Stimulated activated CD4-positive, alpha-beta T cell treated with anti-CD3 and anti-CD28 coated beads, Interleukin-1b, Interleukin-23, amount 100 ng/mL, for 4 hours (primary cell): ENCODE results near the gene PACS1.
"Not testable (repeated sequence)": the region's sequence is repeated elsewhere in the genome, so short reads cannot be mapped to it uniquely, and the experiment has no call there.

Experiments
- DNase-seq, 2 donors: peaks; one replicate each; pipeline ENCODE4 v3.0.0-alpha.2; 2020; ENCODE audit warnings: low read depth in 2 of 2

The PACS1 gene

DNA sequence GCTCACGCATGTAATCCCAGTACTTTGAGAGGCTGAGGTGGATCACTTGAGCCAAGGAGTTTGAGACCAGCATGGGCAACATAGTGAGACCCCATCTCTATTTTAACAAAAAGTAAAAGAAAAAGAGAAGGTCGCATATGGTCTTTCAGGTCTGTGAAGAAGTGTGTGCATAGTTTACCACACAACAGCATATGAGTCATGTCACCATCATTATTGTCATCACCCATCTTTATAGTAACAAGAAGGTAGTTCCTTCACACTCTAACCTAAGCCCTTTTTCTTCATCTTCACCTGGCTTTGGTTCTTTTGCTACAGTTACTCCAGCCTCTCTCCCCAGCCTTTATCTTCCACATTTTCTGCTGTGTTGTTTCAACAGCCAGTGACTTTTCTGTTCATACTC, 39.2 kb downstream of the PACS1 start:
- no peak for DNase-seq

- no peak for DNase-seq
Observed at GRCh38 chr11:66111158-66111557, 41.1 kb downstream of the PACS1 start.

DNA sequence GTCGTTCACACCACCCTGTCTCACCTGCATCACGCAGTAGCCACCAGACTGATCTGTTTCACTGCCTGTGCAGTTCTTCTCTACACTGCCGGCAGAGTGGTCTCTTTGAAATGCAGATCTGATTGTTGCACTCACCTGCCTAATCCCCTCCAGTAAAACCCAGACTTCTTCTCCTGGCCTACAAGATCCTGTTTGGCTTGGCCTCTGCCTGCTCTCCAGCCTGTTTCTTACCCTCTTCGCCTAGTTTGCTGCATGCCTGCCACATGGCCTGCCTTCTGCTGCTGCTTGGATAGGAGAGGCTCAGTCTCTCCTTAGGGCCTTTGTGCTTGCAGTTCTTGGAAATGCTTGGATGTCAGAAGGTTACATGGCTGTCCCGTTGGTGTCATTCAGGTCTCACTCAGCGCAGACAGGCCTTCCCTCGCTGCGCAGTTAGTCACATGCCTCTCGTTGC, 42.0 kb downstream of the PACS1 start:
- DNase-seq = no peak

DNA sequence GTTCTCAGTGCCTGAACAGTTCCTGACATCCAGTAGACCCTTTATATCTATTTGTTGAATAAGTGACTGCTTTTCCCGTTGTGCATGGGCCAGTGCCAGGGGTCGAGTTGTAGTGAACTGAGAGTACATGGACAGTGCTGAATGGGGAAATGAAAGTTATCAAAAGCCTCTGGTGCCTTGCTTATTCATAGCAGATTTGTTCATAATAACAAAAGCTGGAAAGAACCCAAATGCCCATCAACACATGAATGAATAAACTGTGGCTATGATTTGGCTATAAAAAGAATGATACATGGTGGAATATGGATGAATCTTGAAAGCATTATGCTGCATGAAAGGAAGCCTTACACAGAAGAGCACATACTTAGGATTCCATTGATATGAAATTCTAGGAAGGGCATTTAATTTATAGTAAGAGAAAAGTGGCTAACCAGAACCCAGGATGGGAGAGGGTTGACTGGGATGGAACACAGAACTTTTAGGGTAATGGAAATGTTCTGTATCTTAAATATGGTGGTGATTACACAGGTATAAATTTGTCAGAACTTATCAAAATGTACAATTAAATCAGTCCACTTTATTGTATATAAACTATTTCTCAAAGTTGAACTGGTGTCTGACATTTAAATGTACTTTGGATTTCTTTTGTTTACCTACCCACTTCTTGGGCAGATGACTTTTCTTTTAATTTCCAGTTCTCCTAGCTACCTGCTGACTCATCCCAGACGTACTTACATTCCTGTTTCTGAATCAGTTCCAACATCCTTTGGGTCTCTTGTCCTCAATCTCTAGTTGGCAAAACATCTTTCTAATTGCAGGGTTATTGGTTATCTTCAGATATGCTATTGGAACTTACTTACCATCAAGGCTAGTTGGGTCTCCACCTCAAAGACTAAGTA, 42.8 kb downstream of the PACS1 start:
- DNase-seq = no peak

DNA sequence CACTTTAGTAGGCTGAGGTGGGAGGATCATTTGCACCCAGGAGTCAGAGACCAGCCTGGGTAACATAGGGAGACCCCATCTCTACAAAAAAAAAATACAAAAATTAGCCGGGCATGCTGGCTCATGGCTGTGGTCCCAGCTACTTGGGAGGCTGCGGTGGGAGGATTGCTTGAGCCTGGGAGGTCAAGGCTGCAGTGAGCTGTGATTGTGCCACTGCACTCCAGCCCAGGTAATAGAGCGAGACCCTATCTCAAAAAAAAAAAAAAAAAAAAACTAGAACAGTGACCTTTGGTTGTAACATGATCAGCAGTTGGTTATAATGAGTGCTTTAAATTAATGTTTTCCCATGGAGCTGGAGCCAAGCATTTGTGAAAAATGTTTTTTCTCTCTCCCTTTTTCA, 44.9 kb downstream of the PACS1 start:
- DNase-seq = not testable (repeated sequence)

- no peak for DNase-seq
Observed at GRCh38 chr11:66115638-66116301, 45.7 kb downstream of the PACS1 start.

DNA sequence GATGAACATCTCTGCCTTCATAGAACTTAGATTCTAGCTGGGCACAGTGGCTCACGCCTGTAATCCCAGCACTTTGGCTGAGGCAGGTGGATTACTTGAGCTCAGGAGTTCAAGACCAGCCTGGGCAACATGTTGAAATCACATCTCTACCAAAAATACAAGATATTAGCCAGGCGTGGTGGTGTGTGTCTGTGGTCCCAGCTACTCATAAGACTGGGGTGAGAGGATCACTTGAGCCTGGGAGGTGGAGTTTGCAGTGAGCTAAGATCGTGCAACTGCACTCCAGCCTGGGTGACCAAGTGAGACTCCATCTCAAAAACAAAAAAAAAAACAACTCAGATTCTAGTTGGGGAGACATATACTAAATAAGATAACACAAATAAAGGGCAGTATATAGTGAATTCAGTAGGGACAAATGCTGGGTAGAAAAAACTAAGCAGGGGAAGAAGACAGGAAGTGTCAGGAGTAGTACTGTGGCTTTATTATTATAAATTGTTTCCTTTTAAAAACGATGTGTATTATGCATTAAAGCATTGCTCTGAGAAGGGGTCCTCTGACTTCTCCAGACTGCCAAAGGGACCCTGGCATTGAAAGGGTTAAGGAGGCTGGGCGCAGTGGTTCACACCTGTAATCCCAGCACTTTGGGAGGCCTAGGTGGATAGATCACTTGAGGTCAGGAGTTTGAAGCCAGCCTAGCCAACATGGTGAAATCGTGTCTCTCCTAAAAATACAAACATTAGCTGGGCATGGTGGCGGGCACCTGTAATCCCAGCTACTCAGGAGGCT, 46.7 kb downstream of the PACS1 start:
- DNase-seq = no peak

DNA sequence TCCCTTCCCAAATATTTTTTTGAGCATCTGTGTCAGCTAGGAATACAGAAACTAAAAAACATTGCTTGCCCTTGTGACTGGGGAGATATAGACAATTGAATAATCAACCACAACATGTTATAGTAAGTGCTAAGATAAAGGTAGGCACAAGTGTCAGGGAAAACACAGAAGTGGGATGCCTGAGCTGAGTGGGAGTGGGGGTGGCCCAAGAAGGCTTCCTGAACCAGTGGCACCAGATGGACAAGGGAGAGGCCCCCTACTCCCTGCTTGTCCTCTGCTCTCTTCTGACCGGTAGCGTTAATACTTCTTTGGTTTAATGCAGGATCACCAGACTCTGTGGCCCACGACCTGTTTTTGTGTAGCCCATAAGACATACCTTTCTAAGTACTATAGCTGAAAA, 48.8 kb downstream of the PACS1 start:
- DNase-seq = no peak

GRCh38 chr11:66119348-66120133, 49.5 kb downstream of the PACS1 start:
- DNase-seq = no peak

- DNase-seq = no peak
Observed at GRCh38 chr11:66121466-66121865, 51.4 kb downstream of the PACS1 start.

- DNase-seq = no peak
Observed at GRCh38 chr11:66123902-66124301, 53.8 kb downstream of the PACS1 start.

- no peak for DNase-seq
Observed at GRCh38 chr11:66124564-66124963, 54.5 kb downstream of the PACS1 start.

DNA sequence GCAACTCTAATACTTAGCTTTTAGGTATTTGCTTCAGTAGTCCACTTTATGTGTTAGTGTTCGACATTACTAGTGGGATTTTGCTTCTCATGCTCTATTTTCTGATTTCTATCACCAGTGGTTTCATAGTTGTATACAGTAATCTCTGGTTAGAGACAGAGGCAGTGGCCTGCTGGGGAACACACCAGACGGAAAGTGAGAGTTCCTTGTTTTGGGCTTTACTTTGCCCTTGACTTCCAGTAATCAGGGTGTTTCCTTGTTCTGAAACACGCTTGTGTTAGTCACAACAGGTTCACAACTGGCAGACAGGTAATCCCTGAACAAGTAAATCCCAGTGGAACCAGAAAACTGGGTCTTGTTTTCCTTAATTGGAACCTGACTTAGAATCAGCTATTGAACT, 56.0 kb downstream of the PACS1 start:
- DNase-seq = no peak

DNA sequence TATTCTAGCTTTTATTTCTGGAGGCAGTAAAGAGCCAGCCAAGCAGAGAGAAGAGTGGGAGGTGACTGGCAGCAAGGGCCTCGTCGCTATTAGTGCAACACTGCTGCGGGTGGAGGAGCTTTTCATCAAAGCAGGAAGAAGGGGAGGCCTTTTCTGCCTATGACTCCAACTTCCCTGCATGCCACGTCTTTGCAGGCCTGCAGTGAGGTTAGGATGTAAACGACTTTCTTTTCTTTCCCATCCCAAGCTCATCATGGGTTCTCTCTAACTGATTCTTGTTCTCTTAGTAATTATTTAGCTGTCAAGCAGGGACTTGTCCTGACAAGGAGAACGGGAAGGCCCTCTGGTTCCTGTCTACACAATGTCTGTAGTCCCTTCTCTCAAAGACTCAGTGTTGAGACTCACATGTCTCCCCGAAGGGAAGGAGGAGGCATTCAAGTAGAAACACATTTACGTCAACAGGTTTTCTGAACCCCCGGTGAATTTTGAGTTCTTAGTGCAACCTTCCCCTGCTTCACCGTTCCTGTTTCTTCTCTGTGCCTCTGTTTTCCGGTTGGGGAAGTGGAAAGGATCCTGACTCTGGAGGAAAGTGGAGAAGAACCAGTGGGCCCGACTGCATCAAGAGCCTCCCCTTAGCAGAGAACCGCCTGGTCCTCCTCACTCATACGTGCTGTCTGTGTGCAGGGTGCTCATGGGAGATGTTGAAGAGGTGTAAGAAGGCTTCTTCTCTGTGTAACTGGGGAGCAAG, 56.9 kb downstream of the PACS1 start:
- peak; percentile 29 to 46 for DNase-seq

- DNase-seq = no peak
Observed at GRCh38 chr11:66130978-66131377, 60.9 kb downstream of the PACS1 start.

- no peak for DNase-seq
Observed at GRCh38 chr11:66131937-66132632, 62.0 kb downstream of the PACS1 start.

DNA sequence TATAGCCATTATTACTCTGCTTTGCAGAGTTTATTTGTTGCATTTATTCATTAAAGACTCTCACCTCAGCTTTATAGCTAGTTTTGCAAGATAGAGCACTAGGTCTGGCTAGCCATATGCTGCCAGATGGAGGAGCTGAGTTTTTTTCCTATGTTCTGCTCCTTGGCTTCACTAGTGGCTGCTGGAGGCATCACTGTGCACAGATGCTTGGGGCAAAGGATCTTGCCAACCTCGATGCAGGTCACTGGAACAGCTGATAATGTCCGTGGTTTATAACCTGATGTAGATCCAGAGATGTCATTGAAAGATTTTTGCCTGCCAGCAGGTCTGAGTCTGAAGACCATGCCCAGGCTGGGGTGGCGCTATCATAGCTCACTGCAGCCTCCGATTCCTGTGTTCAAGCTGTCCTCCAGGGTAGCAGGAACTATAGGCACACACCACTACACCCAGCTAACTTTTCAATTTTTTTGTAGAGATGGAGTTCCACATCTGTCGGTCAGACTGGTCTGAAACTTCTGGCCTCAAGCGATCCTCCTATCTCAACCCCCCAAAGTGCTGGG, 63.2 kb downstream of the PACS1 start:
- no peak for DNase-seq

- no peak for DNase-seq
Observed at GRCh38 chr11:66136752-66137123, 66.7 kb downstream of the PACS1 start.

DNA sequence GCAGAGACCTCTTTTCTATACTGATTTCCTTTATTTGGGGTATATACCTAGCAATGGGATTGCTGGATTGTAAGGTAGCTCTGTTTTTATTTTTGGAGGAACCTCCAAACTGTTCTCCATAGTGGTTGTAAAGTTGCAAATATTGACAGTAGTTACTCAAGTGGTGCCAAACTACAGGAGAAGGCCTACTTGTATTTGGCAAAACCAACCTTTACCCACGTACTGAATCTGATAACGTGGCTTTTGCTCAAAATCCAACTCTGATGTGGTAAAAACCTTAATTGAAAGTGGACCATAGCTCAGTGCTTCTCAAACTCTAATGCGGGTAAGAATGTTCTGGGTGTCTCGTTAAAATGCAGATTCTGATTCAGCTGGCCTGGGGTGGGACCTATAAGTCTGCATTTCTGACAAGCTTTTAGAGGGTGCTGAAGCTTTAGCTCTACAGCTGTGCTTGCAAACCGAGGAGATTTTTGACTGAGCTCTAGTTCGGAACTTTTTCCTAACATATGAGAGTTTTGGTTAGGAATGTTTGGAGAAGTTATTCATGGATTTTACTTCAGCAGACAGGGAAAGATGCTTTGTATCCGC, 69.8 kb downstream of the PACS1 start:
- DNase-seq = no peak
